Measurements from ENCODE around the gene ITPR1.

- TF ChIP-seq RARB (CRISPR knock-in tag; IDR thresholded peaks at IDR 0.05) (no peak), ZFP3 (CRISPR knock-in tag; IDR thresholded peaks at IDR 0.05) (no peak), PATZ1 (CRISPR knock-in tag; IDR thresholded peaks at IDR 0.05; ENCODE audit: borderline replicate concordance) (no peak), ESRRG (CRISPR knock-in tag; IDR thresholded peaks at IDR 0.05) (no peak), GLIS3 (CRISPR knock-in tag; IDR thresholded peaks at IDR 0.05) (no peak), TOX (CRISPR knock-in tag; IDR thresholded peaks at IDR 0.05; ENCODE audit: borderline replicate concordance) (no peak), OSR1 (CRISPR knock-in tag; IDR thresholded peaks at IDR 0.05) (no peak), ZNF70 (CRISPR knock-in tag; IDR thresholded peaks at IDR 0.05) (no peak)
These were observed 363.4 kb downstream of the ITPR1 start for GRCh38 chr3:4856564-4856963.

All from SK-N-SH treated with all-trans-retinoic acid at 6 μM for 48 hours (cell line).